Endothelial cell (in vitro differentiated cells): Measurements from ENCODE around the gene NAALAD2. TPM values are rescaled to one million over a fixed set of nuclear protein-coding genes. Genes with fewer than 3 reads are reported as not detected.
A peak's percentile ranks its signal among the peaks of the same experiment; 100 is the strongest.
"Not testable (repeated sequence)": the region's sequence is repeated elsewhere in the genome, so short reads cannot be mapped to it uniquely, and the experiment has no call there.

ENCODE experiments used
- DNase-seq: peaks from one replicate; pipeline ENCODE4 v3.0.0; 2021; ENCODE audit warnings: low spot score
- H3K27ac Mint-ChIP-seq: one replicate; pipeline ENCODE4 v1.8.0; 2021; ENCODE audit warnings: mixed read lengths, inconsistent platforms; ENCODE audit not compliant: unreplicated experiment
- H3K27me3 Mint-ChIP-seq: one replicate; pipeline ENCODE4 v1.8.0; 2021; ENCODE audit warnings: mild to moderate bottlenecking, moderate library complexity, mixed read lengths, inconsistent platforms; ENCODE audit not compliant: unreplicated experiment
- H3K36me3 Mint-ChIP-seq: one replicate; pipeline ENCODE4 v1.8.0; 2021; ENCODE audit warnings: mild to moderate bottlenecking, low read depth, mixed read lengths, inconsistent platforms; ENCODE audit not compliant: unreplicated experiment
- H3K4me1 Mint-ChIP-seq: one replicate; pipeline ENCODE4 v1.8.0; 2021; ENCODE audit warnings: mild to moderate bottlenecking, mixed read lengths, inconsistent platforms; ENCODE audit not compliant: unreplicated experiment
- H3K4me3 Mint-ChIP-seq: one replicate; pipeline ENCODE4 v1.8.0; 2021; ENCODE audit warnings: mild to moderate bottlenecking, mixed read lengths, inconsistent platforms; ENCODE audit not compliant: unreplicated experiment
- H3K9me3 Mint-ChIP-seq: one replicate; pipeline ENCODE4 v1.8.0; 2021; ENCODE audit warnings: mixed read lengths, inconsistent platforms; ENCODE audit not compliant: unreplicated experiment
- total RNA-seq: library from RNA; stranded (reverse); fragmentation: NEBNext Ultra II Directional; extraction: Animal tissue kit (Norgen Biotek cat#: 25700); gene quantifications from one replicate; pipeline ENCODE4 v1.2.1, GENCODE V29; 2021; ENCODE audit not compliant: unreplicated experiment
- TF ChIP-seq, protein P1 (sequence below): fragments of 200-600 bp; sonication (generic); IDR thresholded peaks from one replicate; pipeline ENCODE4 v1.5.0; 2021; ENCODE audit warnings: antibody characterized with exemption; ENCODE audit not compliant: unreplicated experiment

NAALAD2 gene
- total RNA-seq, 1 donor from 2014 or later, result 30.9 TPM

- H3K4me3 Mint-ChIP-seq, result peak overlapping the region; percentile 84
These were observed 553 bp downstream of the NAALAD2 start for GRCh38 chr11:90135016-90135415.

DNA sequence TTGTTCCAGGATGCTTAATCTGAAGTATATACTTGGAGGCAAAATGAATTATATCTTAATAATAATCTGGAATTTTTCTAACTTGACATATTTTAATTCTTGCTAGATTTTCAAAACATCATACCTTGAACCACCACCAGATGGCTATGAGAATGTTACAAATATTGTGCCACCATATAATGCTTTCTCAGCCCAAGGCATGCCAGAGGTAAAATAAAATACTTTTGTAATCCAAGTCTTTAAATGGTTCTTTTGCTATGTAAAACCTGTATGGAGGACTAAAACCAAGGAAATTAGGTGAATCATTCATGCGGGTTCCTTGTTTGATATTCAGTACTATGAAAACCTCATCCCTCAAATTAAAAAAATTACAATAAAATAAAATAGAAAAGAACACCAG lies 14.4 kb downstream of the NAALAD2 start:
- Mint-ChIP-seq H3K27ac (no peak overlapping the region), H3K4me1 (no peaks in the 10 kb centered on the region), H3K27me3 (no peaks in the 10 kb centered on the region), H3K4me3 (no peak overlapping the region), H3K9me3 (no peaks in the 10 kb centered on the region), H3K36me3 (no peaks in the 10 kb centered on the region)
- DNase-seq, result no peak
- TF ChIP-seq, protein P1, sequence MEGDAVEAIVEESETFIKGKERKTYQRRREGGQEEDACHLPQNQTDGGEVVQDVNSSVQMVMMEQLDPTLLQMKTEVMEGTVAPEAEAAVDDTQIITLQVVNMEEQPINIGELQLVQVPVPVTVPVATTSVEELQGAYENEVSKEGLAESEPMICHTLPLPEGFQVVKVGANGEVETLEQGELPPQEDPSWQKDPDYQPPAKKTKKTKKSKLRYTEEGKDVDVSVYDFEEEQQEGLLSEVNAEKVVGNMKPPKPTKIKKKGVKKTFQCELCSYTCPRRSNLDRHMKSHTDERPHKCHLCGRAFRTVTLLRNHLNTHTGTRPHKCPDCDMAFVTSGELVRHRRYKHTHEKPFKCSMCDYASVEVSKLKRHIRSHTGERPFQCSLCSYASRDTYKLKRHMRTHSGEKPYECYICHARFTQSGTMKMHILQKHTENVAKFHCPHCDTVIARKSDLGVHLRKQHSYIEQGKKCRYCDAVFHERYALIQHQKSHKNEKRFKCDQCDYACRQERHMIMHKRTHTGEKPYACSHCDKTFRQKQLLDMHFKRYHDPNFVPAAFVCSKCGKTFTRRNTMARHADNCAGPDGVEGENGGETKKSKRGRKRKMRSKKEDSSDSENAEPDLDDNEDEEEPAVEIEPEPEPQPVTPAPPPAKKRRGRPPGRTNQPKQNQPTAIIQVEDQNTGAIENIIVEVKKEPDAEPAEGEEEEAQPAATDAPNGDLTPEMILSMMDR, result peak; percentile 60

More at GRCh38 chr11:90135016-90135415, 553 bp downstream of the NAALAD2 start:
- DNase-seq, result no peak
- H3K9me3 Mint-ChIP-seq, result no peaks in the 10 kb centered on the region
- TF ChIP-seq, protein P1, result no peak
- H3K27ac Mint-ChIP-seq, result no peak overlapping the region
- no peaks in the 10 kb centered on the region for H3K27me3 Mint-ChIP-seq
- H3K4me1 Mint-ChIP-seq, result peaks cover 28% of the 10 kb centered on the region
- peaks cover 4% of the 10 kb centered on the region for H3K36me3 Mint-ChIP-seq

DNA sequence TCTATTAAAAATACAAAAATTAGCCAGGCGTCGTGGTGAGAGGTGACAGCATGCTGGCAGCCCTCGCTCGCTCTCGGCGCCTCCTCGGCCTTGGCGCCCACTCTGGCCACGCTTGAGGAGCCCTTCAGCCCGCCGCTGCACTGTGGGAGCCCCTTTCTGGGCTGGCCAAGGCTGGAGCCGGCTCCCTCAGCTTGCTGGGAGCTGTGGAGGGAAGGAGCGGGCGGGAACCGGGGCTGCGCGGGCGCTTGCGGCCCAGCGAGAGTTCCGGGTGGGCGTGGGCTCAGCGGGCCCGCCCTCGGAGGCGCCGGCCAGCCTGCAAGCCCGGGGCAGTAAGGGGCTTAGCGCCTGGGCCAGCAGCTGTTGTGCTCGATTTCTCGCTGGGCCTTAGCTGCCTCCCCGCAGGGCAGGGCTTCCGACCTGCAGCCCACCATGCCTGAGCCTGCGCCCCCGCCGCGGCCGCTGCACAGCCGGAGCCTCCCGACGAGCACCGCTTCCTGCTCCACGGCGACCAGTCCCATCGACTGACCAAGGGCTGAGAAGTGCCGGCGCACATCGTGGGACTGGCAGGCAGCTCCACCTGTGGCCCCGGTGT lies 32.6 kb downstream of the NAALAD2 start:
- H3K9me3 Mint-ChIP-seq, H3K27ac Mint-ChIP-seq, DNase-seq, H3K4me3 Mint-ChIP-seq, H3K4me1 Mint-ChIP-seq, H3K27me3 Mint-ChIP-seq: not testable (repeated sequence)
- peaks cover 18% of the 10 kb centered on the region for H3K36me3 Mint-ChIP-seq

DNA sequence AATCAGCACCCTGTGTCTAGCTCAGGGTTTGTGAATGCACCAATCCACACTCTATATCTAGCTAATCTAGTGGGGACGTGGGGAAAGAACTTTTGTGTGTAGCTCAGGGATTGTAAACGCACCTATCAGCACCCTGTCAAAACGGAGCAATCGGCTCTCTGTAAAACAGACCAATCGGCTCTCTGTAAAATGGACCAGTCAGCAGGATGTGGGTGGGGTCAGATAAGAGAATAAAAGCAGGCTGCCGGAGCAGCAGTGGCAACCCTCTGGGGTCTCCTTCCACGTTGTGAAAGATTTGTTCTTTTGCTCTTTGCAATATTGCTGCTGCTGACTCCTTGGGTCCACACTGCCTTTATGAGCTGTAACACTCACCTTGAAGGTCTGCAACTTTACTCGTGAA lies 33.2 kb downstream of the NAALAD2 start:
- H3K27me3 Mint-ChIP-seq, H3K4me3 Mint-ChIP-seq, DNase-seq, H3K9me3 Mint-ChIP-seq, H3K4me1 Mint-ChIP-seq, H3K27ac Mint-ChIP-seq: not testable (repeated sequence)
- peaks cover 18% of the 10 kb centered on the region for H3K36me3 Mint-ChIP-seq

DNA sequence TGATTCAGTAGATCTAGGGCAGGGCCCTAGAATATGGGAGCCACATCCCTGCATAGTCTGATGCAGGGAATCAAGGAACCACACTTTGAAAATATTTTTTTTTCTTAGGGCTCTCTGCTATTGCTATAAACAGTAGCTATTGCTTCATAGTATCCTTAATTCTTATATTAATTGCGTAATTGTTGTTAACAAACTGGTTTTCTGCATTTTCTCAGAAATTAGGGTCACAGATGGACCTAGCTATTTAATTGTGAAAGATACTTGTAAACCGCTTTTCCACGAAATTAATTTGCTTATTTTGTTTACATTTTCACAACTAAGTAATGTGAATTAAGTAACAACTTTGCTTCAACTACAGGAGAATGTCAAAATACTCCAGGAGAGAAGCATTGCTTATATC lies 34.1 kb downstream of the NAALAD2 start:
- DNase-seq, result no peak
- no peaks in the 10 kb centered on the region for H3K9me3 Mint-ChIP-seq
- H3K27me3 Mint-ChIP-seq, result peaks cover 3% of the 10 kb centered on the region
- TF ChIP-seq, protein P1, result no peak
- no peak overlapping the region for H3K27ac Mint-ChIP-seq
- peaks cover 18% of the 10 kb centered on the region for H3K36me3 Mint-ChIP-seq
- no peaks in the 10 kb centered on the region for H3K4me1 Mint-ChIP-seq
- H3K4me3 Mint-ChIP-seq, result no peak overlapping the region

GRCh38 chr11:90171359-90171758 lies 36.9 kb downstream of the NAALAD2 start:
- DNase-seq, result no peak
- no peak overlapping the region for H3K4me3 Mint-ChIP-seq
- H3K36me3 Mint-ChIP-seq, result peaks cover 8% of the 10 kb centered on the region
- no peak overlapping the region for H3K27ac Mint-ChIP-seq
- peaks cover 2% of the 10 kb centered on the region for H3K27me3 Mint-ChIP-seq
- no peaks in the 10 kb centered on the region for H3K9me3 Mint-ChIP-seq
- no peaks in the 10 kb centered on the region for H3K4me1 Mint-ChIP-seq
- TF ChIP-seq, protein P1, result no peak
